Muscle layer of duodenum (tissue), 2 donors: Measurements from ENCODE around the gene ZNF813.
"Not testable (repeated sequence)": the region's sequence is repeated elsewhere in the genome, so short reads cannot be mapped to it uniquely, and the experiment has no call there.

Experiments
- H3K27ac ChIP-seq: one replicate; pipeline ENCODE4 v1.7.0; 2013; ENCODE audit warnings: mild to moderate bottlenecking, low read length
- H3K27me3 ChIP-seq: one replicate; pipeline ENCODE4 v1.7.0; 2013; ENCODE audit warnings: low read depth, mild to moderate bottlenecking, control low read depth, low read length
- H3K36me3 ChIP-seq, 2 donors: one replicate each; pipeline ENCODE4 v1.7.0; 2013; ENCODE audit warnings: low read length in 2 of 2, control low read depth in 1 of 2, mild to moderate bottlenecking in 1 of 2; ENCODE audit not compliant: insufficient read depth in 2 of 2, control insufficient read depth in 1 of 2
- H3K4me1 ChIP-seq, 2 donors: one replicate each; pipeline ENCODE4 v1.7.0; 2013; ENCODE audit warnings: low read length in 2 of 2, mild to moderate bottlenecking in 2 of 2, control low read depth in 1 of 2, moderate library complexity in 1 of 2; ENCODE audit not compliant: insufficient read depth in 2 of 2, control insufficient read depth in 1 of 2
- H3K4me3 ChIP-seq, 2 donors: one replicate each; pipeline ENCODE4 v1.7.0; 2013; ENCODE audit warnings: low read length in 2 of 2, low read depth in 1 of 2, mild to moderate bottlenecking in 1 of 2
- H3K9me3 ChIP-seq, 2 donors: one replicate each; pipeline ENCODE4 v1.7.0; 2013; ENCODE audit warnings: low read length in 2 of 2, control low read depth in 1 of 2, mild to moderate bottlenecking in 1 of 2; ENCODE audit not compliant: control insufficient read depth in 1 of 2
- donor health status: healthy.

Gene ZNF813

GRCh38 chr19:53467485-53468262 lies at the start of gene ZNF813:
ZNF813 (plus strand) TSS chr19:53467733; CDS start chr19:53483823, 16,090 bp downstream.
- Histone ChIP-seq H3K4me3 (peak within 1 kb of the TSS; percentile 69 to 80), H3K9me3 (no peaks in the 10 kb centered on the region), H3K36me3 (no peaks in the 10 kb centered on the region), H3K27ac (no peak within 1 kb of the TSS), H3K27me3 (no peaks in the 10 kb centered on the region), H3K4me1 (peaks cover 0 to 7% of the 10 kb centered on the region in 2 donors)

- not testable (repeated sequence) for H3K27me3 ChIP-seq, H3K4me3 ChIP-seq, H3K9me3 ChIP-seq, H3K27ac ChIP-seq, H3K4me1 ChIP-seq, H3K36me3 ChIP-seq
These were observed 46.8 kb upstream of the ZNF813 start for GRCh38 chr19:53420520-53421315.

- no peaks in the 10 kb centered on the region for H3K4me1 ChIP-seq
These were observed 45.0 kb upstream of the ZNF813 start for GRCh38 chr19:53422551-53422950.

GRCh38 chr19:53423074-53423473 lies 44.5 kb upstream of the ZNF813 start:
- H3K27ac ChIP-seq, H3K27me3 ChIP-seq, H3K4me1 ChIP-seq, H3K4me3 ChIP-seq, H3K9me3 ChIP-seq, H3K36me3 ChIP-seq: not testable (repeated sequence)

More at GRCh38 chr19:53422551-53422950, 45.0 kb upstream of the ZNF813 start:
- no peak overlapping the region for H3K27ac ChIP-seq
- H3K36me3 ChIP-seq, result no peaks in the 10 kb centered on the region
- no peak overlapping the region for H3K4me3 ChIP-seq
- H3K9me3 ChIP-seq, result no peaks in the 10 kb centered on the region
- H3K27me3 ChIP-seq, result no peaks in the 10 kb centered on the region

DNA sequence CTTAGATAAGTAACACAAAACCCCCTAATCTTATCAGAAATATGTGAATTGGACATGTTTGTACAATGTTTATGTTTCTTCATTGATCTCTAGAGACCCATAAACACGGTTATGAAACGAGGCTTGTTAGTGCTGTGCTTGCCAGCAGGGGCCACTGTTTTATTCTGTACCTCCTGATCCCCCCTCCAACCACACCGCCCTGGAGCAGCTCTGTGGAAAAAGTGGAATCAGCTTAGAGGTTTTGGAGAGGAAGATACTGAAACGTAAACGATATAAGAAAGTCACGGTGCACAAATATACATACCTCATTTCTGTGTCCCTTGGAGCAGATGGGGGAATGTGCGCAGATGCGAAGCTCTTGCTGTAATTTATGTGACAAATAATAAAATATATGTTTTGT lies 43.9 kb upstream of the ZNF813 start:
- H3K9me3 ChIP-seq, H3K4me3 ChIP-seq, H3K36me3 ChIP-seq, H3K27ac ChIP-seq, H3K4me1 ChIP-seq, H3K27me3 ChIP-seq: not testable (repeated sequence)

DNA sequence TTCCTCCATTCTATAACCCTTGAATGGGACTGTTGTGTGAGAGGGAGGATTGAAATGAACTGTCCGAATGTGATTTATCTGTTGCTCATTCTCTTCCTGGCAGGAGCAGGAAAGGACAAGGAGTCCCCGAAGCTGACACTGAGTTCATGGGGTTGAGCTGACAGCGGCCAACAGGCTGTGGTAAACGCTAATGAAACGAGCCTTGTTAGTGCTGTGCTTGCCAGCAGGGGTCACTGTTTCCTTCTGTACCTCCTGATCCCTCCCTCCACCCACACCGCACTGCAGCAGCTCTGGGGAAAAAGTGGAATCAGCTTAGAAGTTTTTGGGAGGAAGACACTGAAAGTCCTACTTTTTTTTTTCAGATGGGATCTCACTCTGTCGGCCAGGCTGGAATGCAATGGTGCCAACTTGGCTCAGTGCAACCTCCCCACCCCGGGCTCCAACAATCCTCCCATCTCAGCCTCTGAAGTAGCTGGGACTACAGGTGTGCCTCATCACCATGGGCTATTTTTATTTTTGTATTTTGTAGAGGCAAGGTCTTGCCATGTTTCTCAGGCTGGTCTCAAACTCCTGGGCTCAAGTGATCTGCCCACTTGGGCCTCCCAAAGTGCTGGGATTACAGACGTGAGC lies 42.5 kb upstream of the ZNF813 start:
- H3K36me3 ChIP-seq, result no peaks in the 10 kb centered on the region
- H3K27me3 ChIP-seq, result no peaks in the 10 kb centered on the region
- no peak overlapping the region for H3K27ac ChIP-seq
- H3K9me3 ChIP-seq, result no peaks in the 10 kb centered on the region
- H3K4me1 ChIP-seq, result no peaks in the 10 kb centered on the region
- no peak overlapping the region for H3K4me3 ChIP-seq

DNA sequence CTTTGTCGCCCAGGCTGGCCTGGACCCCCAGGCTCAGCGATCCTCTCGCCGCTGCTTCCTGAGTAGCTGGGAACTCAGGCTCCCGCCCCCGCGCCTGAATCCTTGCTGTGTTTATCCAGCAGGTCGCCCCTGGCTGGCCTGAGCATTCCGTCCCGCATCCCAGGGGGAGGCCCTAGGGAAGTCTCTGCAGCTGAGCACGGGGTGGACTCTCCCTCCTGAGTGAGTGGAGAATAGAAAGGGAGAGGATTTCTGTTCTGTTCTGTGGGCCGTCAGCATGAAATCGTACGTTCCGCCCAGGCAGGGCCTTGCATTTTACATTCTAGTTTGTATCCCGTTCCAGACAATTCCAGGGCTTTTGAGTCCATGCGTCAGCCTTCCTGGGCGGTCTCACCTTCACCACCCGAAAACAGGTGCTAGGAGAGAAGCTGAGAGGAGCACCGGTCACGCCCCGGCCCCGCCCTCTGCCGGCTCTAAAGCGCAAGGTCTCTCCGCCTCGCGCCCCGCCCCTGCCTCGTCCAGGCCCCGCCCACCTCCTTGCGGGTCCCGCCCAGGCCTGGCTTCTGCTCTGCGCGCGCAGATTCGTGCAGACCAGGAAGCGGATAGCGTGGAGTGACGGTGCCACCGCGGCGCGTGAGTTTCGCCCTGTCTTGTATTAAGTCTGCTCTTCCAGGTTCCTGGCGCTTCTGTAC lies 36.0 kb upstream of the ZNF813 start, which contains the start of gene ZNF761:
TSS of gene ZNF761 (plus strand) at position 586 of the 689 bp plus-strand sequence. CDS start 15,285 bp downstream, outside the sequence.
- H3K9me3 ChIP-seq, result no peaks in the 10 kb centered on the region
- H3K4me3 ChIP-seq, result peak within 1 kb of the TSS; percentile 78 to 87
- H3K4me1 ChIP-seq, result peaks cover 0 to 16% of the 10 kb centered on the region in 2 donors
- peak within 1 kb of the TSS; percentile 83 for H3K27ac ChIP-seq
- H3K36me3 ChIP-seq, result peaks cover 0 to 8% of the 10 kb centered on the region in 2 donors
- no peaks in the 10 kb centered on the region for H3K27me3 ChIP-seq

- H3K27me3 ChIP-seq, result no peaks in the 10 kb centered on the region
- H3K36me3 ChIP-seq, result peaks cover 0 to 14% of the 10 kb centered on the region in 2 donors
- H3K9me3 ChIP-seq, result no peaks in the 10 kb centered on the region
- H3K4me3 ChIP-seq, result peak overlapping the region; percentile 78 to 87
- H3K27ac ChIP-seq, result peak overlapping the region; percentile 83
- H3K4me1 ChIP-seq, result peaks cover 0 to 16% of the 10 kb centered on the region in 2 donors
These were observed 35.4 kb upstream of the ZNF813 start for GRCh38 chr19:53432088-53432661.

DNA sequence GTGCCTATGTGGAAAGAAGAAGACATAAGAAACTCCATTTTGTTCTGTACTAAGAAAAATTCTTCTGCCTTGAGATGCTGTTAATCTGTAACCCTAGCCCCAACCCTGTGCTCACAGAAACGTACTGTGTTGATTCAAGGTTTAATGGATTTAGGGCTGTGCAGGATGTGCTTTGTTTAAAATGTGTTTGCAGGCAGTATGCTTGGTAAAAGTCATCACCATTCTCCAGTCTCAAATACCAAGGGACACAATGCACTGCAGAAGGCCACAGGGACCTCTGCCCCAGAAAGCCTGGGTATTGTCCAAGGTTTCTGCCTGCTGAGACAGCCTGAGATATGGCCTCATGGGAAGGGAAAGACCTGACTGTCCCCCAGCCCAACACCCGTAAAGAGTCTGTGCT lies 23.7 kb upstream of the ZNF813 start:
- H3K27ac ChIP-seq, H3K27me3 ChIP-seq, H3K4me1 ChIP-seq: not testable (repeated sequence)
- H3K9me3 ChIP-seq, result peaks cover 0 to 10% of the 10 kb centered on the region in 2 donors
- H3K4me3 ChIP-seq, result peak overlapping the region in 1 of 2 donors; percentile 7
- H3K36me3 ChIP-seq, result peaks cover under 1 to 64% of the 10 kb centered on the region in 2 donors

- peaks cover 0 to 10% of the 10 kb centered on the region in 2 donors for H3K9me3 ChIP-seq
- H3K4me1 ChIP-seq, H3K27me3 ChIP-seq, H3K4me3 ChIP-seq, H3K27ac ChIP-seq: not testable (repeated sequence)
- H3K36me3 ChIP-seq, result peaks cover 0 to 74% of the 10 kb centered on the region in 2 donors
These were observed 20.3 kb upstream of the ZNF813 start for GRCh38 chr19:53447196-53447595.
